Hematopoietic multipotent progenitor cell treated with erythropoietin and hydrocortisone succinate and interleukin-3 and kit ligand, for 17 days (in vitro differentiated cells): Measurements from ENCODE around the gene MEI4.
"Not testable (repeated sequence)": the region's sequence is repeated elsewhere in the genome, so short reads cannot be mapped to it uniquely, and the experiment has no call there.

Experiments used
- DNase-seq: peaks from one replicate; pipeline ENCODE4 v3.0.0-alpha.2; 2015; ENCODE audit warnings: low spot score

The MEI4 gene

GRCh38 chr6:77652739-77653138 lies at the start of gene MEI4:
Gene MEI4 (plus strand): TSS chr6:77653039. CDS start chr6:77690672, 37,633 bp downstream.
- no peak for DNase-seq

- DNase-seq, result no peak
These were observed 48.4 kb upstream of the MEI4 start for GRCh38 chr6:77604476-77604875.

GRCh38 chr6:77607004-77607403 lies 45.8 kb upstream of the MEI4 start:
- no peak for DNase-seq

GRCh38 chr6:77609106-77609505 lies 43.7 kb upstream of the MEI4 start:
- no peak for DNase-seq

- DNase-seq, result no peak
These were observed 33.7 kb upstream of the MEI4 start for GRCh38 chr6:77619114-77619513.

- DNase-seq, result no peak
These were observed 32.5 kb upstream of the MEI4 start for GRCh38 chr6:77620278-77620882.

GRCh38 chr6:77624515-77624914 lies 28.3 kb upstream of the MEI4 start:
- no peak for DNase-seq

GRCh38 chr6:77626426-77626825 lies 26.4 kb upstream of the MEI4 start:
- no peak for DNase-seq

GRCh38 chr6:77630014-77630413 lies 22.8 kb upstream of the MEI4 start:
- no peak for DNase-seq

GRCh38 chr6:77633471-77633870 lies 19.4 kb upstream of the MEI4 start:
- DNase-seq, result no peak

- DNase-seq, result no peak
These were observed 18.7 kb upstream of the MEI4 start for GRCh38 chr6:77633993-77634715.

GRCh38 chr6:77638129-77638830 lies 14.6 kb upstream of the MEI4 start:
- DNase-seq, result no peak

GRCh38 chr6:77644102-77644705 lies 8.6 kb upstream of the MEI4 start:
- no peak for DNase-seq

- DNase-seq, result no peak
These were observed 2.7 kb upstream of the MEI4 start for GRCh38 chr6:77650098-77650663.

- DNase-seq, result no peak
These were observed 977 bp downstream of the MEI4 start for GRCh38 chr6:77653816-77654215.

GRCh38 chr6:77655035-77655434 lies 2.2 kb downstream of the MEI4 start:
- not testable (repeated sequence) for DNase-seq

GRCh38 chr6:77656999-77657764 lies 4.3 kb downstream of the MEI4 start:
- no peak for DNase-seq

GRCh38 chr6:77666340-77666739 lies 13.5 kb downstream of the MEI4 start:
- no peak for DNase-seq

GRCh38 chr6:77666846-77667245 lies 14.0 kb downstream of the MEI4 start:
- no peak for DNase-seq

- no peak for DNase-seq
These were observed 17.1 kb downstream of the MEI4 start for GRCh38 chr6:77669913-77670312.

GRCh38 chr6:77674211-77674610 lies 21.4 kb downstream of the MEI4 start:
- DNase-seq, result no peak

- no peak for DNase-seq
These were observed 25.2 kb downstream of the MEI4 start for GRCh38 chr6:77678048-77678447.
